DOHH2 (cell line): ENCODE data around the gene CHSY1.

Experiments
- CTCF ChIP-seq: fragments of 200-600 bp; sonication (generic); IDR thresholded peaks from one replicate; pipeline ENCODE4 v1.5.1; 2014; ENCODE audit warnings: antibody characterized with exemption, mild to moderate bottlenecking, low read depth, low read length; ENCODE audit not compliant: poor library complexity, severe bottlenecking
- EZH2phosphoT487 ChIP-seq: fragments of 200-600 bp; sonication (generic); IDR thresholded peaks from 2 replicates; pipeline ENCODE4 v1.6.1; 2017; ENCODE audit warnings: borderline replicate concordance, mild to moderate bottlenecking, antibody characterized with exemption, low read length, moderate library complexity, mixed read lengths

GRCh38 chr15:101264011-101264410 is 12.2 kb upstream of the CHSY1 start:
- TF ChIP-seq CTCF, result no peak
- no peak for TF ChIP-seq EZH2phosphoT487
